Measurements from ENCODE around the gene CACNB2.

The CACNB2 gene

GRCh38 chr10:18368682-18369081 is 228.5 kb downstream of the CACNB2 start:
- no peak for TF ChIP-seq CTCF (IDR thresholded peaks at IDR 0.05)

DNA sequence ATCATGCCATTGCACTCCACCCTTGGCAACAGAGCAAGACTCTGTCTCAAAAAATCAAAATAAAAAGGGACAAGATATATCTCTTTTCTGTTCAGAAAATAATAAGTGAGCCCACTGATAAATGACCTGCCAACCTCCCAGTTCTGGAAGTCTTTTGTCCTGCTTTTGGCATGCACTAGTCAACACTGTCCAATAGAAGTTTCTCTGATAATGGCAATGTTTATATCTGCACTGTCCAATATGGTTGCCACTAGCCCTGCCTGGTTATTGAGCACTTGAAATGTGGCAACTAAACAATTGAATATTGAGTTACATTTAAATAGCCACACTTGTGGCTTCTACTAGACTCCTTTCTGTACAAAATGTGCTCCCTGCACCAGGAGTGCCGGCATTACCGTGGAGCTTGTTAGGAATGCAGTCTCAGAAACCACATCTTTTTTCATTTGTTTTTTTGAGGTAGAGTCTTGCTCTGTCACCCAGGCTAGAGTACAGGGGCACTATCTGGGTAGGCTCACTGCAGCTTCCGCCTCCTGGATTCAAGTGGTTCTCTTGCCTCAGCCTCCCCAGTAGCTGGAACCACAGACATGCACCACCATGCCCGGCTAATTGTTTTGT is 229.7 kb downstream of the CACNB2 start:
- TF ChIP-seq CTCF (IDR thresholded peaks at IDR 0.05) = no peak

DNA sequence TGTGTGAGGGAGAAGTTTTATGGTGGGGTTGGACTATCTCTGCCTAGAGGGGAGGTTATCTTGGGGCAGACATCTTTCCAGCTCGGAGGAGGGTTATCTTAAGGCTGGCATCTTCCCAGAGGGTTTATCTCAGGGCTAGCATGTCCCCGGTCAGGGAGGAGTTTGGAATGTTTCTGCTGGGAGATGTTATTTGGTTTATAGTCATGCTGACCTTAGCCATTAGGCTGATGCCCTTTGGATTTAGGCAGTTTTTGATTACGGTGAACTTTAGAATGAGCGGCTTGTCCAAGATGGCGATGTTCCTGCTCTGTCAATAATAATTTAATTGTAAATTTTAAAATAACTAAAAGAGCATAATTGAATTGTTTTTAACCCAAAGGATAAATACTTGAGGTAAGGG is 236.4 kb downstream of the CACNB2 start:
- TF ChIP-seq CTCF (IDR thresholded peaks at IDR 0.05) = no peak

- no peak for TF ChIP-seq CTCF (IDR thresholded peaks at IDR 0.05)
Measured at GRCh38 chr10:18377898-18378297, 237.7 kb downstream of the CACNB2 start.

DNA sequence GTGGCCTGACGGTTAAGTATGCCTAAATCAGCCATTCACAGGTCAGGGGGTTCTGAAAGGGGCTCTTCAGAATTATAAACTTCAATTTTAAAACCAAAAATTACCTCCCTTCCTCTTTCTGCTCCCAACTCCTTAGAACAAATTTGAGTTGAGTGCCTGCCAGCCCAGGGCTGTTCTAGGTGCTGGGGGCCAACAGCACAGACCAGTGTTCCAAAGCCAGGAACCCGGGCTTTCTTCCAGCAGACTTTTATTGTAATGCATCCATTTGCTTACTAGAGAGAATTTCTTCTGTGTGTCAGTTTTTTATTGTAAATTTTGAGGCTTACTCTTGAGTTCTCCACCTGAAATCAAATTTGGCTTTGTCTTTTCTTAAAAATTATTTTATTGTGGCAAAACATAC is 238.5 kb downstream of the CACNB2 start:
- TF ChIP-seq CTCF (IDR thresholded peaks at IDR 0.05) = no peak

DNA sequence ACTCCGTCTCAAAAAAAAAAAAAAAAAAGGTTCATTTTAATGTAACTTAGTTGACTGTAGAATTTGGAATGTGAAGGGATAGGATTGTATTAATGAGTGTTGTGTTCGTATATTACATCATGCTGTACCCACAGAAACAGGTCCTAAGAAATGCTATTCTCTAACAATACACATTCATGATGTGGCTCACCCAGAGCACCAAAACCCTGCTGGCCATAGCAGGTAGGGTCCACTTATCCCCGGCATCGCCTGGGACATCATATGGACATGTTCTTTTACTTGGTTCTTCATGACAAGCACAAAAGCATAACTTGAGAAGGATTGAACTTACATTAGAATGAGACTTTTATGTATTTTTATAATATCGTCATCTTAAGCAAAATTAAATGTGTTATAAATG is 241.5 kb downstream of the CACNB2 start:
- no peak for TF ChIP-seq CTCF (IDR thresholded peaks at IDR 0.05)

GRCh38 chr10:18397906-18398305 is 257.7 kb downstream of the CACNB2 start:
- TF ChIP-seq CTCF (IDR thresholded peaks at IDR 0.05) = no peak

DNA sequence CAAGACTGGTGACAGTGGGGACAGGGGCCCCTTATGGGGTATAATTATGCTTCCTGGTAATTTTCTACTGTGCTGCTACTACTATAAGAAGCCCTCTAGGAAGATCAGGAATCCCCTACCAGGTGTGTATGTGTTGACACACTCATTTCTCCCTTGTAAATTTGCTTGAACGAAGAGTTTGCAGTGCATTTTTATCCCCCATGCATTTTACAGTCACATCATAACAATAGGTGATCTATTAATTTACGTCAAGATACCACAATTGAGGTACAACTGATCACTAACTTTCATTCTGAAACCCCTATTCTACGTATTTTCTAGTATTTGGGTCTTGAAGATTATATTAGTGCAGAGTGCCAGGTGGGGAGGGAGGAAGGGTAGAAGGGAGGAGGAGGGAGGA is 258.9 kb downstream of the CACNB2 start:
- TF ChIP-seq CTCF (IDR thresholded peaks at IDR 0.05) = no peak

Measured in LNCAP (cell line).